Activated CD4-positive, CD25-positive, alpha-beta regulatory T cell treated with anti-CD3 and anti-CD28 coated beads, Interleukin-2, amount 50 U/mL, for 72 hours (primary cell): ENCODE measurements around the gene HSPBP1.

Experiments used
- DNase-seq: peaks from one replicate; pipeline ENCODE4 v3.0.0; 2021

HSPBP1 gene

DNA sequence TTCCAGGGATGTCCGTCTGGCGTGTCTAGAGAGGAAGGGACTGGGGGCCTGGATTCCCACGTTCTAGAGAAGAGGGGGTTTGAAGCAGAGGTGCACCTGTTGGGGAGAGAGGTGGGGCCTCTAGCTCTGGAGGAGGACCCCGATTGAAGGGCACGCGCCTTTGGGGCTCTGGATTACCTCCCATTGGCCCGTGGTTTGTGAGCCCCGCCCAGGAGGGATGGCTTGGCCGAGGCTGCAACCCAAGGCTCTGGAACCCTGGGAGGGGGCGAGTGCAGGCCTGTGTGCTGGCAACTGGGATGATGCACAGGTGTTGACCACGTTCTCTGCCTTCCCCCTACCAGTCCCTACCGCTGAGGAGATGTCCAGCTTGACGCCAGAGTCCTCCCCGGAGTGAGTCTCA is 25.1 kb upstream of the HSPBP1 start:
- no peak for DNase-seq

DNA sequence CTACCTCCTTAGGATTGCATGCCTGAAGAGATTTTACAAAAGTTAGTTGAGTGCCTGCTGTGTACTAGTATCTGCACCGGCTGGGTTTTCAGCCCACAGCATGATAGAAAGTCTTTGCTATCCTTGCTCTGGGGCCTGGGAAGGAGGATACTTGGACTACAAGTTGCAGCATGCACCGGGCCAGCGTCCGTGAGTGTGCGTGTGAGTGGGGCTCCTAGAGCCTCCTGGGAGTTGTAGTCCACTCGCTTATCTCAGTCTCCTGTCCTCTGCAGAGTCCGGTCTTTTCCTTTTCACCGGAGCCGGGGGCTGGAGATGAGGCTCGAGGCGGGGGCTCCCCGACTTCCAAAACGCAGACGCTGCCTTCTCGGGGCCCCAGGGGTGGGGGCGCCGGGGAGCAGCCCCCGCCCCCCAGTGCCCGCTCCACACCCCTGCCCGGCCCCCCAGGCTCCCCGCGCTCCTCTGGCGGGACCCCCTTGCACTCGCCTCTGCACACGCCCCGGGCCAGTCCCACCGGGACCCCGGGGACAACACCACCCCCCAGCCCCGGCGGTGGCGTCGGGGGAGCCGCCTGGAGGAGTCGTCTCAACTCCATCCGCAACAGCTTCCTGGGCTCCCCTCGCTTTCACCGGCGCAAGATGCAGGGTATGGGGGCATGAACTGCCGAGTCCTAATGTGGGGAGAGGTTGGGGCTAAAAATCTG is 24.5 kb upstream of the HSPBP1 start:
- no peak for DNase-seq

DNA sequence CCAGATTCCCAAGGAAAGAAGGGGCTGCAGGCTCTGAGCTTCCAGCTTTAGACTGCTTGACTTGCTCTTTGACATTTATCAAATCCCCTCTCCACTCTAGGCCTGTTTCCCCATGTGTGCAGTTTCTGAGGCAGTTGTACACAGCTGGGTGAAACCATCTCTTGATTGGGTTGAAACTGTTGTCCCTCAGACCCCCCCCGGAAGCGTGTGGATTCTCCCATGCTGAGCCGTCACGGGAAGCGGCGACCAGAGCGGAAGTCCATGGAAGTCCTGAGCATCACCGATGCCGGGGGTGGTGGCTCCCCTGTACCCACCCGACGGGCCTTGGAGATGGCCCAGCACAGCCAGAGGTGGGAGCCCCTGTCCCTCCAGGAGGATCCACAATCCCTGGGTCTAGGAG is 23.6 kb upstream of the HSPBP1 start:
- DNase-seq: no peak

DNA sequence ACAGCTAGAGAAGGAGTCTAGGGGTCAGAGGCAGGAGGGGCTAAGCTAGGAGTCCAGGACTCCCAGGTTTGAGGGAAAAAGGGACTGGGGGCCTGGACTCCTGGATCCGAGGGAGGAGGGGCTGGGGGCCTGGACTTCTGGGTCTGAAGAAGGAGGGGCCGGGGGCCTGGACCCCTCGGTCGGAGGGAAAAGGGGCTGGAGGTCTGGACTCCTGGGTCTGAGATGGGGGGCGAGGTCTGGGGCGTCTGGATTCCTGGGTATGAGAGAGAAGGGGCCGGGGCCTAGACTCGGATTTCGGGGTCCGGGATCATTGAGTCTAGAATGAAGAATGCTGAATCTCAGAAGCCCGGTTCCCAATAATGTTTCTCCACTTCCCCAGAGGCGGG is 22.4 kb upstream of the HSPBP1 start:
- DNase-seq: no peak

DNA sequence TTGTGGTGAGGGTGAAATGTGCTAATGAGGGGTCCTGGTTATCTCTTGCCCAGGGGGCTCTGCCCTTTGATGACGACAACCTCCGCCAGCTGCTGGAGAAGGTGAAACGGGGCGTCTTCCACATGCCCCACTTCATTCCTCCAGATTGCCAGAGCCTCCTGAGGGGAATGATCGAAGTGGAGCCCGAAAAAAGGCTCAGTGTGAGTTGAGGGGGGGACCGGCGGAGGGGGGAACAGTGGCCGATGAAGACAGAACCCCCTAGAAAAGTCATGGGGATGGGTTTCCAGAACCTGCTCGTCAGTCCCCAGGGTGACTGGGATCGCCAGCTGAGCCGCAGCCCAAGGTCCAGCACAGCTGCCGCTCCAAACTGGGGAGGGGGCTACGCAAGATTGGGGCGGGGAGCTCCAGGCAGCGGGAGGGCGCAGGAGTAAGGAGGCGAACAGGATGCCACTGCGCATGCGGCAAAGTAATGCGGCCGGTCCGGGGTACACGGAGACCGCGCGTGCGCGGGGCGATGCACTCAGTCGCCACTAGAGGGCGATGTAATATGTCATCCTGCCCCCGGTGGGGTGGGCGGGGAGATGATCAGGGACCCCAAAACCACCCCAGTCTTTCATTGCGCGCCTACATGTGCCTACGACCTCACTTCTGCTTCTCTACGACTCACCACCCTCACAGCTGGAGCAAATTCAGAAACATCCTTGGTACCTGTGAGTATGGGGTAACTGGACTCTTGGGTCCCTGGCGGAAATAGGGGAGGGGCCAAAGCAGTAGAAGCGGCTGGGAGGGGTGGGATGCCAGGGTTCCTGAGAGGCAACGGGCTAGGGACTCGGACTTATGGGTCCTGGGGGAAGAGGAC is 21.8 kb upstream of the HSPBP1 start:
- peak; percentile 98 for DNase-seq

DNA sequence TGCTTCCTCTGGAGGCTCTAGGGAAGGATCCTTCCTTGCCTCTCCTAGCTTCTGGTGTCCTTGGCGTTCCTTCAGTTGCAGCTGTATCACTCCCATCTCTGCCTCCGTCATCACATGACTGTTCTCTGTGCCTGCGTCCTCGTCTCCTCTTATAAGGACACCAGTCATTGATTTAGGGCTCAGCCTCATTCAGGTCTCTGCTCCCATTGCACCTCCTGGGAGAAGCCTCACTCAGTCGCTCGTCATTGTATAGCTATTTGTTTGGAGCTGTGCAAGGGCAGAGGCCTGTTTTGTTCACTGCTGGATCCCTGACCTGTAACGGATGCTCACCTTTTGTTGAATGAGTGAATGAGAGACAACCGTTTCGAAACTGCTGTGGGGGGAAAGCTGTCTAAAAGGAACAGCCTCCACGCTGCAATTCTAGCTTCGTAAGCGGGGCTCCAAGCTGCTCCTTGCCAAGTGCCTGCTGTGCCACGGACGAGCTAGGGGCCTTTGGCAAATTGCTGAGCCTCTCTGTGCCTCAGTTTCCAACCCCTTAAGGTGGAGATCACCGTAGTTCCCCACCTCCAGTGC is 21.1 kb upstream of the HSPBP1 start:
- DNase-seq: no peak

DNA sequence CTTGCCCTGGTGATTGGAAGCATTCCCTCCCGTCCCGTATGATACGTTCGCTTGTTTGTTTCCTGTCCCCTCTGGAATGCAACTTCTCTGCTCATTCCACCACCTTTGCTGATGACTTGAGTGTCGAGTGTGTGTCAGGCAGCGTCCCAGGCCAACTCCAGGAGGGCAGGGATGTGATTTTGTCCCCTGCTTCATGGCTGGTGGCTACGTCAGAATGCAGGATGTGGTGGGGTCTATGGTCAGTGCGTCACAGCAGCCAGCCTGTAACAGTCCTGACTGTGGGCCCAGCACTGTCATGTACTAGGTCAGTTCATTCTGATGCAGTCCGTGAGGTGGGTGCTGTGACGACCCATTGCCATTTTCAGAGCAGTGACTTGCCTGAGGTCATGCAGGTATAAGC is 20.1 kb upstream of the HSPBP1 start:
- DNase-seq: no peak

DNA sequence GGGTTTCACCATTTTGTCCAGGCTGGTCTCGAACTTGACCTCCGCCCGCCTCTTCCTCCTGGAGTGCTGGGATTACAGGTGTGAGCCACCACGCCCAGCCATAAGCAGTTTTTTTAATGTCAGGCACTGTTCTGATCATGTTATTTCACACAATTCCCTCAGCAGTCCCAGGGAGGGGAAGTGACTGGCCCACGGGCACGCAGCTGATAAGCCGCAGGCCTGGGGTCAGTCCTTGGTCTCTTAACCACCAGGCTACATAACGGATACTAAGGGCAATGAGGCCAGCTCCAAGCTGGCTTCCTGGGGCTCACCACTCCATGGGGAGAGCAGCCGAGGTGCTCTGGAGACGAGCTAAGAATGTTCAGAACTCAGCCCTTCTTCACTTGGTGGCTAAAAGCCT is 17.4 kb upstream of the HSPBP1 start:
- no peak for DNase-seq

DNA sequence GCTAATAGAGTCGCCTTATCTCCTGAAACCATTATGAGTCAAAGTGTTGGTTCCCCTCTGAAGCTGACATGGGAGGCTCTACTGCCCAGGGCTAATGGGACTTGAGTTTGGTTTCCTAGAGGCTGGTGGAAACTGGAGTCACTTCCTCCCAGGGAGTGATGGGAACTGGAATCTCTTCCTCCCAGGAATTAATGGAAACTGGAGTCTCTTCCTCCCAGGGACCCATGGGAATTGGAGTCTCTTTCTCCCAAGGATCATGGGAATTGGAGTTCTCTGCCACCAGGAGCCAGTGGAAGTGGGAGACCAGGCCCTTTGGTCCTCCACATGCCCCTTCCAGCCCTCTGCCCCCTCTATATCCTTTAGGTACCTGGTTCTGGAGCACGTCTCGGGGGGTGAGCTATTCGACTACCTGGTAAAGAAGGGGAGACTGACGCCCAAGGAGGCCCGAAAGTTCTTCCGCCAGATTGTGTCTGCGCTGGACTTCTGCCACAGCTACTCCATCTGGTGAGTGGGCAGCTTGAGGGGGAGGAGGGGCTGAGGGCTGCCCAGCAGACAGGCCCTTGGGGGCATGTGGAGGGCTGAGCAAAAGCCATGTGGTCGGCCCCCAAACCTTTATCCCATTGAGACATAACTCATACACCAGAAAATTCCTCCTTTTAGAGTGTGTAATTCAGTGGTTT is 9.3 kb upstream of the HSPBP1 start:
- DNase-seq: no peak

DNA sequence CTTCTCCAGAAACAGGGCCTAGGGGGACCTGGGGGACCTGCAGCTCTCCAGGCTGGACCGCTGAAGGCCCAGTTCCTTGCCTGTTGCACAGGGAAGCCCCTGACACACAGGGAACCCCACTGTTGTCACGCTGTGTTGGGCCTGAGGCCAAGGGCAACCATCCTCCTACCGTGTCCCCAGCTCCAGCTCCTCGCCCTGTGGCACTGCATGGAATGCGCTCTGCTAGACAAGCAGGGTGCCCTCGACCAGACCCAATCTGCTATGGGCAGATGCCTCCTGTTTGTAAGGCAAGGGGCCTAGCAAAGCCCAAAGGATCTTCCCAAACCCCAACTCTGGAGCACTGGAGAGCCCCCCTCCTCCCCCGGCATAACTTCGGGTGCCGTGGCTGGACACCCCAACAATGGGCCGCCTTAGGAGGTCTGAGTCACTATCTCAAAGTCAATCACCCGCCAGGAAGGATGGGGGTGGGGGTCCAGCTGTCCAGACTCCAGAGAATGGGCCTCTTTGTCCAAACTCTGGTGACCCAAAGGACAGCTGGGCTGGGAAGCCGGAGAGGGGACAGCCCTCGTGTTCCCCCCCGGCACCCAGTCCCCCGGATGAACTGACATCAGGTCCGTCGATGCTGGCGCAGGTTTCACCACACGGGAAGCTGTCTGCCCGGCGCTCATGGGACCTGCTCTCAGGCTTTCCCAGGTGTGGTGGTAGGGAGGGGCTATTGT is 7.6 kb upstream of the HSPBP1 start:
- DNase-seq: no peak

DNA sequence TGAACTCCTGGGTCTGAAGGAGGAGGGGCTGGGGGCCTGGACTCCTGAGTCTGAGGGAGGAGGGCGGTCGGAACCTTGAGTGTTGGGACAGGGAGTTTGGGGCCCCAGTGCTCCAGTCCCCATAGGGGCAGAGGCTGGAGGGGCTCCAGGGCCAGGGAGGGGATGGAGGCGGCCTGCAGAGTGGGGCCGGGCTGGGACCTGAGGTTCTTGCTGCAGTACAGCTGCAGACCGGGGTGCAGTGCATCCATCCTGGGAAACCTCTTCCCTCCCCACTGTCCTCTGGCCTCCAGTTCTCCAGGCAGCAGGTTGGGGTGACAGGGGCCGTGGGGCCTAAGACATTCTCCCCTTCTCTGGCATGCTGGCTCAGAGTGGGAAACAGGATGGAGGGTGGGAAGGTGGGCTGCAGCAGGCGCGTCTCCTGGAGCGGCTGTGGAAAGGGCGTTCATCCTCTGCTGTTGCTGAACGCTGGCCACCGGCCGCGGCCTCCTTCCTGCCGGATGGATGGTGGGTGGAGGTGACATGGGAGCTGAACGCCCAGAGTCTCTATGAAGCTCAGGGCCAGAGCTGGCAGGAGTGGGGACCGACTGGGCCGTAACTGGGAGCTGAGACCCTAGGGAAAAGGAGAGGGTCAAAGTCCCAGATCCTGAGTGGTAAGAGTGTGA is 5.5 kb upstream of the HSPBP1 start:
- DNase-seq: no peak

DNA sequence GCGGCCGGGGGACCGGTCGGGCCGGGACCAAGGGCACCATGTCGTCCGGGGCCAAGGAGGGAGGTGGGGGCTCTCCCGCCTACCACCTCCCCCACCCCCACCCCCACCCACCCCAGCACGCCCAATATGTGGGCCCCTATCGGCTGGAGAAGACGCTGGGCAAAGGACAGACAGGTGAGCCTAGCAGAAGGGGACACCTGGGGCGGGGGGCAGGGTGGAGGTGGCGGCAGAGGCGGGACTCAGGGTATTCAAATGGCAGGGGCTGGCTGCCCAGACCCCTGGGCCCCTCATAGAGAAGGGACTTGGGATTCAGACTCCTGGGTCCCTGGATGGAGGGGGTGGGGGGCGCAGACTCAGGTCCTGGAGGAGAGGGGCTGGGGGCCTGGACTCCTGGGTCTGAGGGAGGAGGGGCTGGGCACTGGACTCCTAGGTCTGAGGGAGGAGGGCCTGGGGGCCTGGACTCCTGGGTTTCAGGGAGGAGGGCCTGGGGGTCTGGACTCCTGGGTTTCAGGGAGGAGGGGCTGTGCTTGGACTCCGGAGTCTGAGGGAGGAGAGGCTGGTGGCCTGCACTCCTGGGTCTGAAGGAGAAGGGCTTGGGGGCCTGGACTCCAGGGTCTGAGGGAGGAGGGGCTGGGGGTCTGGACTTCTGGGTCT is 4.6 kb upstream of the HSPBP1 start:
- DNase-seq: no peak

DNA sequence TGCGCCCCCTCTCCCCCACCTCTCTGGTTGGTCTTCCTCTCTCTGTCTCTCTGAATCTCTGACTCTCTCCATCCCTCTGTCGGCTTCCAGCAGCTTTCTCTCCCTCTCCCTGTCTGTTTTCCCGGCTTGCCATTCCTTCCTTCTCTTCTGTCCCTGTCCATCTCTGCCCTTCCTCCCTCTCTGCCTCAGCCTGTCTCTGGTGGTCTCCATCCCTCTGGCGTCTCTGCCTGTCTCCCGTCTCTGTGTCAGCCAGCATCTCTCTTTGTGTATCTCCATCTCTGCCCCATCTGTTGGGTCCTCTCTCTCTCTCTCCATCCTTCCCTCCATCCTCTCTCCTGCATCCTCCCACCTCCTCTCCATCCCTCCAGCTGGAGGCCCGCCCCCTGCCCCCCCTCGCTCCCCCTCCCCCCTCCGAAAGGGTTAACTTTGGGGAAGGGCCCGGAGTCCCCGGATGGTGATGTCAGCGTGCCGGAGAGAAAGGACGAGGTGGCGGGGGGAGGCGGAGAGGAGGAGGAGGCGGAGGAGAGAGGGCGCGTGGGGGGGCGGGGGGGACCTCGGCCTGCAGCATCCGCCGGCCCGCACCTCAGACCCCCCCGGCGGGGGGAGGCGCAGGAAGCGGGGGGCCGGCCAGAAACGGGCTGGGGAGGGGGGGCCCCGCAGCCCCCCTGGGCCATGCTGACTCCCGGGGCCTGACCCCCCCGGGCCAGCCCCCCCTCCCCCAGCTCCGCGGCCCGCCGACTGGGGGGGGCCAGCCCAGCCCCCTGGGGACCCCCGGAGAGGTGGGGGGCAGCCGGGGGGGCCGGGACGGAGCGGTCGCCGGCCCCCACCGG is 3.9 kb upstream of the HSPBP1 start, which contains the start of gene BRSK1:
Gene BRSK1 (plus strand): TSS at position 450 of the 830 bp plus-strand sequence. CDS start 446 bp downstream, outside the sequence.
- DNase-seq: no peak

DNA sequence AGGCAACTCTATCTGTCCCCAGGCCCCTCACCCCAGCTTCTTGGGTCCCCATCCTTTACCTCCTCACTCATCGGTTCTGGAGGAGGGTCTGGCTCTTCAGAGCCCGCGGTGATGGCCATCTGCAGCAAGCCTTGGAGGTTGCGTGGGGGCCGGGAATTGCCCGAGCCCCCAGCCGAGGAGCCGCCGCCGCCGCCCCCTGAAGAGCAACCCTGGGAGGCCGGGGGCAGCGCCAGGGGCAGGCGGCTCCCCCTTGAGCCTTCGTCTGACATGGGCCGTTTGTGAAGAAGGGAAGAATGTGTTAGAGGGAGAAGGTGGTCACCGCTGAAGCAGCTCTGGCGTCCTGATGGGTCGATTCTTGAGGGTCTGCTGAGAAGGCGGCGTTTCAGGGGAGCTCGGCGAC is 570 bp downstream of the HSPBP1 start:
- DNase-seq: no peak

DNA sequence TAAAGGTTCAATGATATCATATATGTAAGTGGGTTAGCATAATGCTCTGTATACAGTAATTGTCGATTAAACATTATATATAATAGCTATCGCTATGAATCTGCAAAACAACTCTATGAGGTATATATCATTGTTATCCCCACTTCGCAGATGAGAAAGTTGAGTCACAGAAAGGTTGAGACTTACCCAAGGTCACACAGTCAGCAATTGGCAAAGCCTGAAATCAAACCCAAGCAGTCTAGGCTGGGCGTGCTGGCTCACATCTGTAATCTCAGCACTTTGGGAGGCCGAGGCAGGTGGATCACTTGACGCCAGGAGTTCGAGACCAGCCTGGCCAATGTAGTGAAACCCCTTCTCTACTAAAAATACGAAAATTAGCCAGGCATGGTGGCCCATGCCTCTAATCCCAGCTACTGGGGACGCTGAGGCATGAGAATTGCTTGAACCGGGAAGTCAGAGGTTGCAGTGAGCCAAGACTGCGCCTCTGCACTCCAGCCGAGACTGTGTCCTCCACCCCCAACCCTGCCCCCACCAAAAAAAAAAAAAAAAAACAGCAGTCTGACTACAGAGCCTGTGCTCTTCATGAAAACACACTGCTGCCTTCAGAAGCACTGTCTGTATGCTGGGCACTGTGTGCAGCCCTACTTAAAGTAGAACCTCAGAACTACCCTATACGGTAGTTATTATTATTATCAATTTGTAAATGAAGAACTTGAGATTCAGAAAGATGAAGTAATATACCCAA is 1.3 kb downstream of the HSPBP1 start:
- DNase-seq: no peak

DNA sequence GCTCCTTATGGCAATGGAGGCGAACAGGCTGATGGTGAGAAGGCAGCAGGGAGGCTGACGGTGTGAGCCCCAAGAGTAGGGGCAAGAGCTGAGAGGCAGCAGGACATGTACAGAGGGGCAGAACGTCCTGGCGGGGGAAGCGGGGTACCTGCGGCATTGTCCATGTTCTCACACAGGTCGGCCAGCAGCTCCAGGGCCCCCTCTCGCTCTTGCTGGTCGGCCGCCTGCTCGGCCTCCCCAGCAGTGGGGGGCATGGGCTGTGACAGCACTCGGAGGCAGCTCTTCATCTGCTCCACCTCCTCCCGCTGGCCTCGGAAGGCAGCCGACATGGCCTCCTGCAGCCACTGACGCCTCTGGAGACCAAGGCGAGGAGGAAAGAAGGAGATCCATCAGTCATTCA is 2.4 kb downstream of the HSPBP1 start:
- no peak for DNase-seq

DNA sequence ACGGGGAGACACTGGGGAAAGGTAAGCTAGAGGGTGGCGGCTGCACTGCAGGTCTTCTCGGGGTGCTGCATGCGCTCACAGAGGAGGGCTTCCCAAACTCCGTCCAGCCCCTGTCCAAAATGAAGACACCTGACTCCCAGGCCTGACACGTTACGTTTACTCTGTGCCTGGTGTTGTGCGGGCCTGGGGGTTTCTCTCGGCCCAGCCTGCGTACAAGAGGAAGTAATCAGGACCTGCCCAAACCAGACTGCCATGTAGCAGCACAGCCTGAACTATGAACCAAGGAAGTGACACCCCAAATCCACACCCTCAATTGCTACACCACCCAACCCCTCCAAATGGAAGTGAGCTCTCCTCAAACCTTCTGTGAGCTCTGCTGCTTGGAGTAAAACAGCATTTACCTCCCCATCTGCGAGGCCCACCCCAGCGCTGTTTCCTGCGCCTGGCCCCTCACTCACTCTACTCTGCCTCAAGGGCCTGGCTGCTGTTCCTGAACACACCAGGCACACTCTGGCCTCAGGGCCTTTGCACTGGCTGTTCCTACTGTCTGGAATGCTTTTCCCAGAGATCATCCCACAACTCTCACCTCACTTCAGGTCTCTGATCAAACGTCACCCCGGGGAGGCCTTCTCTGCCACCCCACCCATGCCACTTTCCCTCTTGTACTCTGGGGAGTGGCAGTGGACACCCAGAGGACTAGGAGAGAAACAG is 3.0 kb downstream of the HSPBP1 start:
- no peak for DNase-seq

DNA sequence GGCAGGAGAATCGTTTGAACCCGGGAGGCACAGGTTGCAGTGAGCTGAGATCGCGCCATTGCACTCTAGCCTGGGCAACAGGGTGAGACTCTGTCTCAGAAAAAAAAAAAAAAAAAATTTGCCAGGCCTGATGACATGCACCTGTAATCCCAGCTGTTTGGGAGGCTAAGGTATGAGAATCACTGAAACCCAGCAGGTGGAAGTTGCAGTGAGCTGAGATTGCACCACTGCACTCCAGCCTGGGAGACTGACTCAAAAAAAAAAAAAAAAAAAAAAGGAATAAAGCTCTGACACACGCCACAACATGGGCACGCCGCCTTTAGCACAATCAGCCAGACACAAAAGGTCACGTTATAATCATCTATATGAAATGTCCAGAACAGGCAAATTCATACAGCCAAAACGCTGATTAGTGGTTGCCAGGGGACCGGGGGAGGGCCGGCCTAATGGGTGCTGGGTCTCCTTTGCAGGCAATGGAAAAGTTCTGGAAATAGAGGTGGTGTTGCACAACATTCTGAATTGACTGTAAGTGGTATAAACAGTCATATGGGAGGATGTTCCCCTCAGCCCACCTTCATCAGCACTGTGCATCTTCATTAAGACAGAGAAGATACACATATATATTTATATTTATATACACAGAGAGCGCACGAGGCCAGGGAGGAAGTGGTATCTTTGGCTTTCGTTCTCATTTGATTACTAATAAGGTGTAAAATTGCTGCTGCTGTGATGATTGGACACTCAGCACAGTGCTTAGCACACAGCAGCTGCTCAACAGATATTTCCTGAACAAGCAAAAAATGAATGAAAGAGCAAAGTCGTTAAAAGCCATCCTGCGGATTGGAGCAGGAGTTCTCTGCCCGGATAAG is 3.8 kb downstream of the HSPBP1 start:
- DNase-seq: no peak
